PC-3 (cell line): ENCODE results near the gene DNAJB6.

ENCODE experiments used
- CTCF ChIP-seq: fragments of 300-600 bp; sonication (generic); conservative IDR thresholded peaks from 2 replicates; pipeline ENCODE4 v1.5.1; 2017; ENCODE audit warnings: antibody characterized with exemption, low read depth, mild to moderate bottlenecking, low read length
- EZH2 ChIP-seq: fragments of 300-600 bp; sonication (generic); IDR thresholded peaks from one replicate; pipeline ENCODE4 v1.6.1; 2017; ENCODE audit warnings: antibody characterized with exemption, mild to moderate bottlenecking, low read length; ENCODE audit not compliant: unreplicated experiment
- EZH2phosphoT487 ChIP-seq: fragments of 300-600 bp; sonication (generic); IDR thresholded peaks from 2 replicates; pipeline ENCODE4 v1.6.1; 2018; ENCODE audit warnings: mild to moderate bottlenecking, antibody characterized with exemption, low read length, borderline replicate concordance

GRCh38 chr7:157396316-157397035 lies 59.7 kb downstream of the DNAJB6 start:
- TF ChIP-seq CTCF (no peak), EZH2 (no peak), EZH2phosphoT487 (no peak)
